ENCODE results near the gene SPACA7.

SPACA7 gene

GRCh38 chr13:112447761-112448603, 71.8 kb downstream of the SPACA7 start:
- DNase-seq (ENCODE audit: low read depth in 2 of 2): no peak

GRCh38 chr13:112448621-112449544, 72.7 kb downstream of the SPACA7 start:
- no peak for DNase-seq (ENCODE audit: low read depth in 2 of 2)

GRCh38 chr13:112449545-112449930, 73.4 kb downstream of the SPACA7 start:
- no peak for DNase-seq (ENCODE audit: low read depth in 2 of 2)

- DNase-seq (ENCODE audit: low read depth in 2 of 2): no peak
Measured at GRCh38 chr13:112450118-112450903, 74.2 kb downstream of the SPACA7 start.

- no peak for DNase-seq (ENCODE audit: low read depth in 2 of 2)
Measured at GRCh38 chr13:112450904-112451240, 74.7 kb downstream of the SPACA7 start.

GRCh38 chr13:112451512-112452379, 75.6 kb downstream of the SPACA7 start:
- DNase-seq (ENCODE audit: low read depth in 2 of 2): no peak

GRCh38 chr13:112452380-112453206, 76.4 kb downstream of the SPACA7 start:
- DNase-seq (ENCODE audit: low read depth in 2 of 2): no peak

GRCh38 chr13:112453207-112453829, 77.2 kb downstream of the SPACA7 start:
- DNase-seq (ENCODE audit: low read depth in 2 of 2): no peak

GRCh38 chr13:112453874-112454647, 77.9 kb downstream of the SPACA7 start:
- DNase-seq (ENCODE audit: low read depth in 2 of 2): no peak

GRCh38 chr13:112454648-112455334, 78.6 kb downstream of the SPACA7 start:
- no peak for DNase-seq (ENCODE audit: low read depth in 2 of 2)

- DNase-seq (ENCODE audit: low read depth in 2 of 2): no peak
Measured at GRCh38 chr13:112455476-112456059, 79.4 kb downstream of the SPACA7 start.

- no peak for DNase-seq (ENCODE audit: low read depth in 2 of 2)
Measured at GRCh38 chr13:112456138-112457056, 80.2 kb downstream of the SPACA7 start.

- DNase-seq (ENCODE audit: low read depth in 2 of 2): no peak
Measured at GRCh38 chr13:112457081-112457480, 80.9 kb downstream of the SPACA7 start.

- no peak for DNase-seq (ENCODE audit: low read depth in 2 of 2)
Measured at GRCh38 chr13:112457485-112457884, 81.3 kb downstream of the SPACA7 start.

- no peak for DNase-seq (ENCODE audit: low read depth in 2 of 2)
Measured at GRCh38 chr13:112462408-112462807, 86.3 kb downstream of the SPACA7 start.

- no peak for DNase-seq (ENCODE audit: low read depth in 2 of 2)
Measured at GRCh38 chr13:112464720-112465119, 88.6 kb downstream of the SPACA7 start.
